ENCODE measurements around the gene KCNN2. TPM values are rescaled to one million over a fixed set of nuclear protein-coding genes. Genes with fewer than 3 reads are reported as not detected.
A peak's percentile ranks its signal among the peaks of the same experiment; 100 is the strongest.

Gene KCNN2
- total RNA-seq (ENCODE audit: insufficient read depth, low replicate concordance), result 3.9 TPM

DNA sequence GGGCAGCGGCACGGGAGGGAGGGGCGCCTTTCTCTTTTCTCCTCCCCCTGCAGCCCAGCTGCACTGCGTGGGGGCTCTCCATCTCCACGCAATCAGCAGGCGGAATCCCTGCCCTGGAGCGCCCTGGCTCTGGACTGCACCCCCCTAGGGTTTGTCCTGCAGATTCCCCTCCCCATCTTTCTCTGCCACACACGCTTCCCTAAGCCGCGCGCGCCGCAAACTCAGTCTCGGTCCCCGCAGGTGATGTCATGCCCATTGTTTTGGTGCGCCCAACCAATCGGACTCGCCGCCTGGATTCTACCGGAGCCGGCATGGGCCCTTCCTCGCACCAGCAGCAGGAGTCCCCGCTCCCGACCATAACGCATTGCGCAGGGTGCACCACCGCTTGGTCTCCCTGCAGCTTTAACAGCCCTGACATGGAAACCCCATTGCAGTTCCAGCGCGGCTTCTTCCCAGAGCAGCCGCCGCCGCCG is at the start of gene KCNN2:
KCNN2 (plus strand) TSS at position 347 of the 473 bp plus-strand sequence; CDS start at position 417, 70 bp downstream.
- DNase-seq (ENCODE audit: low spot score), result peak; percentile 86

DNA sequence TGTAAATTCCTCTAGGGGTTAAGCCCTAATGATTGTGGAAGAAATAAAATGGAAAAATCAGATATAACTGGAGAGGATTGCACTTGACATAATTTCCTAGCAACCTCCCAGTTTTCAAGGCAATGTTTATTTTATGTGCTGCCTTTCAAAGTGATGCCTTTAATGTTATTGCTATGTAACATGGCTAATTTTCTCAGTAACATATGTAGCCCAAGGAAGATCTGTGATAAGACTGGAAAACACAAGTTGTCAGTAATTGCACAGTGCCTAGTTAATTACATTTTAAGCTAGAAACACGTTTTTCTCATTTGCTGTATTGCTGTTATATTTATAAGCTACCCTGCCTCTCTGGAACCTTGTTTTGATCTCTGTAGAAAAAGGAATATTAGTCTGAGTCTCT is 49.2 kb upstream of the KCNN2 start:
- DNase-seq (ENCODE audit: low spot score), result no peak

- no peak for DNase-seq (ENCODE audit: low spot score)
Measured at GRCh38 chr5:114314061-114314460, 47.8 kb upstream of the KCNN2 start.

DNA sequence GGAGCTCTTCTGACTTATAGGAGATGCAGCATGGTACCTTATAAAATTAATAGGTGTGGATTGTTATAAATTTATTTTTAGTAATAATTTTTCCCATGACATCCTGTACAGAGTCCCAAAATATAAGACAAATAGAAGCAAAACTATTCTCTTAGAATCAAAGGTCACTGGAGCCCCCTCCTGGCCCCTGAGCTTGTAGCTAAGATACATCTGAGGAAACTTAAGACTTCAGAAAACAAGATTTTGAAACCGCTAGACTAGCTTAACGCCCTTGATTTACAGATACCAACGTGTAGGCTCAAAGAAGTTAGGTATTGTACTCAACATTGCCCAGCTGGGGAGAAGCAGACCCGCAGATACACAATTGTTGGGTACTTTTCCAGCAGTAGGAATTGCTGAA is 45.7 kb upstream of the KCNN2 start:
- peak; percentile 59 for DNase-seq (ENCODE audit: low spot score)

- DNase-seq (ENCODE audit: low spot score), result no peak
Measured at GRCh38 chr5:114317751-114318150, 44.1 kb upstream of the KCNN2 start.

DNA sequence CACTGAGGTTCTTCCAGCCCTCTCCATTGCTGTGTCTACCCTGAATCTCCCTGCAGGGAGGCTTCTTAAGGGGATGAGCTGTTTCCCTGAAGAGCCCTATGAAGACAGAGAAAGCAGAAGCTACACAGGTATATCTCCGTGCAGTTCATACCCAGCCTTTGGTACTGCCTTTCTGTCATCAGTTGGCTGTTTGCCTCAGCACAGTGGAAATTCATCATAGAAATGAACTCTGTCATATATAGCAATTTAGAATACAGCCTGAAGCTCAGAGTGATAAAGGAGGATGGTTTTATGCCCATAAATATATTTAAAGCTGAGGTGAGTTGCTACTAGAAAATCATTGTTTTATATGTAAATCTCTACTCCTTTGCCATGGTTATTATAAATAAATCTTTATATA is 42.6 kb upstream of the KCNN2 start:
- no peak for DNase-seq (ENCODE audit: low spot score)

DNA sequence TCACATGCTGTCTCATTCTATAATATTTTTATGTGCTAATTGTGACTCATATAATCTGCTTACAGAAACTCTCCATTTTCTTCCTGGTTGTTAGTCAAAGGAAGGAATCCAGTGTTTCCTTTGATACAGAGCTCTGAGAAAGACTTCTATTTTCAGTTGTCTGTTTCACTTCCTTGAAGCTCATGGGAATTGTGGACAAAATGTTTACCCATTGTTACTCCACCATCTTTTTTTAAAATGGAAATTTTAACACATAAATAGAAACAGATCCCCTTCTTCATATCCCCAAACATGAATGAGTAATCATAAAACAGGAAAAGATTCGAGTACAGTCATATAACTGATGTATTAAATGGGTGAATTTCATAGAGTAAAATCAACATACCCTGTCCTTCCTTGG is 42.0 kb upstream of the KCNN2 start:
- DNase-seq (ENCODE audit: low spot score), result peak; percentile 38

DNA sequence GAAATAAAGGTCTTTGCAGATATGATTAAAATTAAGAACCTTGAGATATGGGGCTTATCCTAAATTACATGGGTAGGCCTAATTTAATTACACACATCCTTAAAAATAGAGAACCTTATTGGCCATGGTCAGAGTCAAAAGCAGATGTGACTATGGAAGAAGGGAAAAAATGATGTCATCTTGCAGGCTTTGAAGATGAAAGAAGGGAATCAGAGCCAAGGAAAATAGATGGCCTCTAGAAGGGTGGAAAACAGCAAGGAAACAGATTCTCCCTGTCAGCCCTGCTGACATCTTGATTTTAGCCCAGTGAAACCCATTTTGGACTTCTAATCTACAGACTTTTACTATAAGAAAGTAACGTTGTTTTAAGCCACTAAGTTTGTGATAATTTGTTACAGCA is 37.6 kb upstream of the KCNN2 start:
- peak; percentile 38 for DNase-seq (ENCODE audit: low spot score)

- peak; percentile 66 for DNase-seq (ENCODE audit: low spot score)
Measured at GRCh38 chr5:114325541-114325940, 36.3 kb upstream of the KCNN2 start.

DNA sequence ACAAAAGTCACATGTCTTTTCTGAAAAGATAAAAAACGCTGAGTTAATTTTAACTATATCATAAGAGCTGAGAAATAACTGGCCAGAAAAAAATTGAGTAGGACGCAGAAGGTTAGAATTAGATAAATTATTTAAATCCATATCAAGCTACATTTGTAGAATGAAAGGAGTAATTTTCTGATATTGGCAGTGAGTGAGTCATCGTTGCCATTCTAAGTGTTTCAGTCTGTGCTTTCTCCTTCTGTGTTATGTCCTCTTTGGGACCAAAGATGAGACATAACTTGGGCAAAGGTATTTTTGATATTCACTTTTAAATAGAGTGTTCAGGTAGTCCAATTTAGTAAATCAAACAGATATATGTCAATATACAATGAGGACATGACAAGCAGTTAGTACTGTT is 34.4 kb upstream of the KCNN2 start:
- no peak for DNase-seq (ENCODE audit: low spot score)

DNA sequence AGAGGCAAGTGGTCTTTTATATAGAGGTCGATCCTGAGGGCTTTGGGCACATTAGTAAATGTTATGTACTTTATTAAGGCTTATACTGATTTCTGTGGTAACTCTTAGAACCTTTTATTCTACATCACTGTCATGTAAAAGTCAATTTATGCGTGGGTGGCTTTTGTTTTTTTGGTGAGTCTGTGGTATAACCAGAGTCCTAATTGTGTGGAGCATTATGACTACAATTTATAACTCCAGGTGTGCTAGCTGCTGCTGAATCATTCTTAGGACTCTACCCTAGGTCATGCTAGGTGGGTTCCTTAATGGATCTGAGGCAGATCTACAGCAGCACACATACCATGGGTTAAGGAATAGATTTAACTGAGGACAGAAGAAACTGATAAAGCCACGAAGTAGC is 33.9 kb upstream of the KCNN2 start:
- DNase-seq (ENCODE audit: low spot score), result no peak

GRCh38 chr5:114330916-114331531 is 30.8 kb upstream of the KCNN2 start:
- DNase-seq (ENCODE audit: low spot score), result no peak

DNA sequence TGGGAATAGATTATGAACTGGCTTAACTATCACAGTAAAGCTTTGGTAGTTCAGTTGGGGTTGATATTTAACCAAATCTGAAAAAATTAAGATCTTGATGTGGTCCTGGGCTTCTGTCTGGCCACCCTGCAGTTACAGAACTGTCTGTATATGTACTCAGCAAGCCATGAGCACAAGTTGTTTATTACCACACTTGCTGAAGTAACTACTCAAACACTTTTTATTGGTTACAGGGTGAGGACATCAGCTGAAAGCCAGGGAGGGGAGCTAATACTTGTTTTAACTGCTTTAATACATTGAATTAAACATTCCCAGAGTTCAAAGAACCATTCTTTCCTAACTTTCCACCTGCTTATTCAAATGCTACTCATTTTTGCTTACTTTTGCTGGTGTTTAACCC is 29.4 kb upstream of the KCNN2 start:
- no peak for DNase-seq (ENCODE audit: low spot score)

GRCh38 chr5:114332925-114333324 is 28.9 kb upstream of the KCNN2 start:
- DNase-seq (ENCODE audit: low spot score), result no peak

DNA sequence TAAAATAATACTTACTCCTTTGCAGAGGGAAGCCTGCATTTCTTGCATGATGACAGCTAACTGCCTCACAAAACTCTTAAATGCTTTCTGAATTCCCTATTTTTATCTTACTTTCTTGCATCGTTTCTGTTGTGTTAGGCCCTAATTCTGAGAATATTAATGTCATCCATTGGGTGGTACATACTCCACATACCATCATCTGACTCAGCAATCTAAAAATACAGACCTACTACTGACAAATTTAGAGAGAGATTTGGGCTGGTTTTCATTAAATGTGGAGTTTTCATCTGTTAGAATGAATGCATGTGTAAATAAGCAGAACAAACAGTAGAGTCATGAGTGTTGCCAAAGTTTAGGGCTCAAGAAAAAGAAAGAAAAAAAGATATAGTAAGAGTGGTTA is 26.5 kb upstream of the KCNN2 start:
- peak; percentile 63 for DNase-seq (ENCODE audit: low spot score)

GRCh38 chr5:114339108-114339507 is 22.8 kb upstream of the KCNN2 start:
- no peak for DNase-seq (ENCODE audit: low spot score)

- no peak for DNase-seq (ENCODE audit: low spot score)
Measured at GRCh38 chr5:114346181-114346580, 15.7 kb upstream of the KCNN2 start.

DNA sequence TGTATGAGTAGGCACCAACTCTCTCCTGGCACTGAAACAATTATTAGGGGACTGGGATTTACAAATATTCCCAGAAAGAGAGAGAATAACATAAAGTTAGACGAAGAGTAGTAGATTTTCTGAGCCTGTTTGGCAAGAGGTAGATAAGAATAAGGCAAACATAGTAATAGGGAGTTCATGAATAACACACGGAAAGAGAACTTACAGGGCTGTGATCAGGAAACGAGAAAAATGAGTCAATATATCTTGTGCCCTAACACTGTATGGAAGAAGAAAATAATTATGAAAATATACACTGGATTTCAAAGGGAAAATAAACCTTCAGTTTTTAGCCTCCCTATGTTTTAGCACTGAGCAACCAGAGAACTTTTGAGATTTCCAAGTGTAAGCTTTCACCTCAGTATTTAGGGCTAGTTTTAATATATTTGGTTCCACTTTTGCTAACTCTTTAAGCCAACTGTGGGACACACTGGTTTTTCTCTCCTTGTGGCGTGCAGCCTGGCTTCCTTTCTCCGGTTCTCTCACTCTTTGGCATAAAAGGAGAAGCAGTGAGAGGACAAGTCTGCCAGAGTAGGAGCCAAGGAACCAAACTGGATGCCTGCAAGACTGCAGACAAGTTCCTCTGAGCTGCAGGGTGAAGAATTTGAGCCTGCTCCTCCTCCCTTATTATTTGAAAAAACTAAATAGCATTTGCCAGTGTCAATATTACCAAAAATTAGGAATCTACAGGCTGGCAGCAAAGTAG is 6.6 kb upstream of the KCNN2 start:
- DNase-seq (ENCODE audit: low spot score), result peak; percentile 14

DNA sequence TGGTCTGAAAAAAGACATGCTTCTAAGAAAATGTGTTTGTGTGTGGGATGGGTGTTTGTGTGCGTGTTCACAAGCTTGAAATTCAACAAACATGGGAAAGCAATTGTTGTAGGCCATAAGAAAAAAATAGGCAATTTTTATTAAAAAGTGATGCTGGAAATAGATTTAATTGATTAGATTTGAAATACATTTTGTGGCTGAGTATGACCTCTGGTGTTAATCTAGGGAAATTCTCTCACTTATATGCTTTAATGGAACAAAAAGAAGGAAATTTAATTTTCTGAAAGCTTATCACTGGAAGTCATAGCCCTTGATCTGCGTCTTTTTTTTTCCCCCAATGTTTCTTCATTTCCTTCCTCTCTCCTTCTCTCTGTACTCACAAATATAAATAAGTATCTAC is 3.5 kb upstream of the KCNN2 start:
- DNase-seq (ENCODE audit: low spot score), result no peak

DNA sequence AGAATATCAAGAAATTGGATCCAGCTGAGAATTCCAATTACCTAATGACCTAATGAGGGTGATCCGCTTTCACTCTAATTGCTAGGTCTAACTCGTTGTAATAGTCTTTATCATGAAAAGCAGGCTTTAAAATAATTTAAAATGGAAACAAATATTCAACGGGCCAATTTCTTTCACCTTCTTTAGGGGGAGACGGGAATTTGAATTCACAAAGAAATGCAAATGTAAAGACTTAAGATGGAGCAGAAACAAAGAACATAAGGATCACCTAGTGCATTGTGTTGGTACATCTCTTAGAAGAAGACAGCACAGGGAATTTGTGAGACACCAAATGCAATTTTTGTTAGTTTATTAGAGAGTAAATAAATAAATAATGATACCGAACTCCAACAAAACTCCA is 1.5 kb upstream of the KCNN2 start:
- no peak for DNase-seq (ENCODE audit: low spot score)

- peak; percentile 68 for DNase-seq (ENCODE audit: low spot score)
Measured at GRCh38 chr5:114360816-114361723, 800 bp upstream of the KCNN2 start.

Data from umbilical cord (tissue), 2 donors.